H1 (cell line): ENCODE results near the gene PRSS53. TPM values are rescaled to one million over a fixed set of nuclear protein-coding genes. Genes with fewer than 3 reads are reported as not detected.

Experiments used
- CTCF ChIA-PET: fragments of 300-600 bp; sonication (Branson Sonifier 250); formaldehyde crosslinking; loops from one replicate; lab custom pipeline; 2021; ENCODE audit not compliant: partially characterized antibody; lab: Charles Lee
- POLR2A ChIA-PET: fragments of 300-600 bp; sonication (Branson Sonifier 250); formaldehyde crosslinking; loops from one replicate; lab custom pipeline; 2021; ENCODE audit warnings: inconsistent platforms; ENCODE audit not compliant: partially characterized antibody; lab: Charles Lee
- DNase-seq, 2 experiments: peaks; one replicate each; pipeline versions ENCODE4 v3.0.0 to v3.0.0-alpha.2; 2010 to 2022; ENCODE audit warnings: low spot score in 2 of 2, low read depth in 1 of 2, mixed read lengths in 1 of 2
- FAIRE-seq: peaks from 2 replicates; lab custom pipeline; 2011; peaks lifted over from hg19 to GRCh38; lab: Jason Lieb, UNC
- H2AFZ ChIP-seq: 2 replicates; pipeline ENCODE4 v1.8.1; 2012; ENCODE audit warnings: low read length, inconsistent platforms
- H2AK5ac ChIP-seq: 2 replicates; pipeline ENCODE4 v1.6.1; 2013; ENCODE audit warnings: low read depth, low read length
- H2BK120ac ChIP-seq: replicated peaks from 2 replicates; pipeline ENCODE3; 2013; ENCODE audit warnings: low read depth, low read length, inconsistent platforms
- H2BK12ac ChIP-seq: 2 replicates; pipeline ENCODE4 v1.6.1; 2013; ENCODE audit warnings: low read depth, low read length
- H2BK15ac ChIP-seq: 2 replicates; pipeline ENCODE4 v1.6.1; 2013; ENCODE audit warnings: low read length
- H2BK20ac ChIP-seq: 2 replicates; pipeline ENCODE4 v1.6.1; 2013; ENCODE audit warnings: low read length
- H2BK5ac ChIP-seq: 2 replicates; pipeline ENCODE4 v1.6.1; 2013; ENCODE audit warnings: low read depth, low read length
- H3K14ac ChIP-seq: 2 replicates; pipeline ENCODE4 v1.6.1; 2013; ENCODE audit warnings: inconsistent platforms; ENCODE audit not compliant: insufficient read length
- H3K18ac ChIP-seq: 2 replicates; pipeline ENCODE4 v1.6.1; 2013; ENCODE audit warnings: low read length; ENCODE audit errors: extremely low read depth
- H3K23ac ChIP-seq: 2 replicates; pipeline ENCODE4 v1.6.1; 2013; ENCODE audit warnings: inconsistent platforms; ENCODE audit not compliant: insufficient read length
- H3K23me2 ChIP-seq: 2 replicates; pipeline ENCODE4 v1.6.1; 2013; ENCODE audit warnings: low read depth, low read length
- H3K27ac ChIP-seq: 2 replicates; pipeline ENCODE4 v1.6.1; 2011; ENCODE audit warnings: low read depth, low read length, inconsistent platforms
- H3K27me3 ChIP-seq, 4 experiments: replicated peaks in 1 of 4; 1 replicate in 1 of 4; 2 replicates in 3 of 4; pipeline versions ENCODE4 v1.6.1 to v1.8.1; 2011 to 2013; ENCODE audit warnings: low read length in 3 of 4, mild to moderate bottlenecking in 3 of 4, inconsistent platforms in 2 of 4, mixed read lengths in 2 of 4, moderate library complexity in 1 of 4; ENCODE audit not compliant: control insufficient read depth in 3 of 4, insufficient read depth in 3 of 4; ENCODE audit errors: extremely low read depth in 1 of 4
- H3K36me3 ChIP-seq, 4 experiments: 2 replicates each; pipeline versions ENCODE4 v1.6.1 to v1.8.1; 2011 to 2013; ENCODE audit warnings: mild to moderate bottlenecking in 4 of 4, low read length in 3 of 4, moderate library complexity in 2 of 4, control low read depth in 1 of 4, inconsistent platforms in 1 of 4; ENCODE audit not compliant: insufficient read depth in 4 of 4, control insufficient read depth in 2 of 4
- H3K4ac ChIP-seq: replicated peaks from 2 replicates; pipeline ENCODE3; 2013; ENCODE audit warnings: low read length, low read depth, mixed read lengths, inconsistent platforms; ENCODE audit not compliant: insufficient read length
- H3K4me1 ChIP-seq, 4 experiments: replicated peaks in 1 of 4; 1 replicate in 1 of 4; 2 replicates in 3 of 4; pipeline versions ENCODE4 v1.6.1 to v1.8.1; 2011 to 2013; ENCODE audit warnings: low read length in 3 of 4, inconsistent platforms in 2 of 4, mixed read lengths in 1 of 4; ENCODE audit not compliant: insufficient read depth in 4 of 4, control insufficient read depth in 3 of 4
- H3K4me2 ChIP-seq, 2 experiments: 2 replicates each; pipeline versions ENCODE4 v1.6.1 to v1.8.1; 2011 to 2013; ENCODE audit warnings: low read depth in 2 of 2, low read length in 2 of 2, control low read depth in 1 of 2, inconsistent platforms in 1 of 2, mild to moderate bottlenecking in 1 of 2; ENCODE audit not compliant: insufficient read depth in 1 of 2
- H3K4me3 ChIP-seq, 4 experiments: fragments of 200-600, 300-600 bp in 1 of 4; sonication (generic), shearing (Covaris generic), sonication (Bioruptor Twin) in 1 of 4; 2 replicates each; pipeline versions ENCODE4 v1.5.1 to v1.8.1; 2011 to 2016; ENCODE audit warnings: low read length in 4 of 4, low read depth in 3 of 4, control low read depth in 2 of 4, inconsistent platforms in 2 of 4, mild to moderate bottlenecking in 2 of 4, mixed read lengths in 1 of 4, moderate library complexity in 1 of 4; ENCODE audit not compliant: insufficient read depth in 2 of 4; ENCODE audit errors: extremely low read depth in 1 of 4
- H3K56ac ChIP-seq: replicated peaks from 2 replicates; pipeline ENCODE3; 2013; ENCODE audit warnings: low read depth, mild to moderate bottlenecking, mixed read lengths, low read length, inconsistent platforms; ENCODE audit not compliant: insufficient read length
- H3K79me1 ChIP-seq: 2 replicates; pipeline ENCODE4 v1.6.1; 2013; ENCODE audit warnings: low read depth, low read length, control low read depth
- H3K79me2 ChIP-seq, 2 experiments: 2 replicates each; pipeline versions ENCODE4 v1.6.1 to v1.8.1; 2012 to 2013; ENCODE audit warnings: low read length in 2 of 2, mild to moderate bottlenecking in 2 of 2, inconsistent platforms in 1 of 2; ENCODE audit not compliant: insufficient read depth in 2 of 2, control insufficient read depth in 1 of 2
- H3K9ac ChIP-seq, 4 experiments: replicated peaks in 1 of 4; 1 replicate in 1 of 4; 2 replicates in 3 of 4; pipeline versions ENCODE4 v1.6.1 to v1.8.1; 2011 to 2013; ENCODE audit warnings: low read depth in 3 of 4, low read length in 3 of 4, control low read depth in 2 of 4, mild to moderate bottlenecking in 2 of 4, moderate library complexity in 2 of 4, inconsistent platforms in 1 of 4; ENCODE audit errors: extremely low read depth in 1 of 4
- H3K9me3 ChIP-seq, 2 experiments: 2 replicates each; pipeline versions ENCODE4 v1.6.1 to v1.8.1; 2012 to 2013; ENCODE audit warnings: mild to moderate bottlenecking in 2 of 2, moderate library complexity in 2 of 2, control low read depth in 1 of 2, inconsistent platforms in 1 of 2, low read depth in 1 of 2, low read length in 1 of 2, mixed read lengths in 1 of 2; ENCODE audit not compliant: insufficient read depth in 2 of 2
- H4K20me1 ChIP-seq, 2 experiments: replicated peaks in 1 of 2; 2 replicates each; pipeline versions ENCODE3 to v1.8.1; 2011 to 2013; ENCODE audit warnings: inconsistent platforms in 2 of 2, low read length in 2 of 2, mild to moderate bottlenecking in 1 of 2; ENCODE audit not compliant: insufficient read depth in 2 of 2, control insufficient read depth in 1 of 2
- H4K5ac ChIP-seq: 2 replicates; pipeline ENCODE4 v1.6.1; 2013; ENCODE audit warnings: low read length, low read depth, mixed read lengths, inconsistent platforms; ENCODE audit not compliant: insufficient read length
- H4K8ac ChIP-seq: 2 replicates; pipeline ENCODE4 v1.8.0; 2013; ENCODE audit warnings: mild to moderate bottlenecking, moderate library complexity, low read length, inconsistent platforms; ENCODE audit not compliant: insufficient read depth; ENCODE audit errors: extremely low read depth
- H4K91ac ChIP-seq: replicated peaks from 2 replicates; pipeline ENCODE3; 2013; ENCODE audit warnings: low read length, mixed read lengths, inconsistent platforms; ENCODE audit not compliant: insufficient read length
- GABPA ChIP-seq: IDR thresholded peaks from 2 replicates; pipeline ENCODE4 v1.6.1; 2011; ENCODE audit warnings: mild to moderate bottlenecking, low read length, moderate library complexity, borderline replicate concordance; ENCODE audit not compliant: insufficient read depth
- SIRT6 ChIP-seq: IDR thresholded peaks from one replicate; pipeline ENCODE4 v1.7.1; 2012; ENCODE audit warnings: low read length, inconsistent platforms
- WGBS, 2 experiments: shearing (Covaris generic) in 1 of 2; methylation state at CpG; one replicate each; pipeline versions ENCODE4 v1.1.6 to v1.1.7; 2013 to 2015; ENCODE audit warnings: low lambda C conversion rate in 2 of 2, mixed read lengths in 2 of 2, inconsistent platforms in 1 of 2, low coverage in 1 of 2, missing lambda C conversion rate in 1 of 2; ENCODE audit not compliant: insufficient replicate concordance in 2 of 2, insufficient coverage in 1 of 2, insufficient read length in 1 of 2; ENCODE audit errors: extremely low coverage in 1 of 2, missing lambda C conversion rate in 1 of 2; 5-methylcytosine and 5-hydroxymethylcytosine counted together
- long read RNA-seq, 2 experiments: library from RNA in 1 of 2; library from capped mRNA in 1 of 2; stranded (forward); transcript quantifications; one replicate each; pipeline ENCODE4 v2.0.0, GENCODE V29; 2021; ENCODE audit warnings: inconsistent platforms in 1 of 2
- polyA minus RNA-seq, 3 experiments: library from RNA; depleted of rRNA, polyadenylated mRNA; stranded (reverse); fragments of >200 nt; gene quantifications; 1 replicate in 2 of 3; 2 replicates in 1 of 3; pipeline ENCODE4 v1.2.3, GENCODE V29; 2011
- polyA plus RNA-seq, 7 experiments: library from polyadenylated mRNA; depleted of rRNA in 3 of 7; stranded (reverse) in 5 of 7; unstranded in 2 of 7; fragments of >200 nt in 5 of 7; fragments of 200-250 nt in 2 of 7; gene quantifications; 1 replicate in 5 of 7; 2 replicates in 1 of 7; 4 replicates in 1 of 7; pipeline versions ENCODE4 v1.2.1 to v1.2.3, GENCODE V29; 2011 to 2013; ENCODE audit warnings: missing spikeins in 2 of 7, mixed read lengths in 2 of 7
- total RNA-seq: library from RNA; stranded (reverse); fragmentation: NEBNext Ultra II Directional; extraction: Animal tissue kit (Norgen Biotek cat#: 25700); gene quantifications from 2 replicates; pipeline ENCODE4 v1.2.1, GENCODE V29; 2021

Gene PRSS53
- total RNA-seq (1.7 and 2.5 TPM in 2 replicates), polyA plus RNA-seq (2011; rRNA removed) (2.6 and 3.6 TPM in 2 replicates), polyA minus RNA-seq (2011; rRNA and poly(A)+ RNA removed) (1.0 and 1.2 TPM in 2 replicates)
- polyA plus RNA-seq (2011; cell fraction: cytosol; rRNA removed): 2.3 TPM
- polyA plus RNA-seq (2011; cell fraction: nucleus; rRNA removed): 21.6 TPM
- 1.7 to 2.4 TPM (median 2.1 TPM) in 4 replicates for polyA plus RNA-seq (2012, experiment 1 of 2)
- 1.7 TPM for polyA plus RNA-seq (2012, experiment 2 of 2)
- 1.9 TPM for polyA plus RNA-seq (2013, experiment 1 of 2)
- 1.6 TPM for polyA plus RNA-seq (2013, experiment 2 of 2)
- polyA minus RNA-seq (2011; cell fraction: cytosol; rRNA and poly(A)+ RNA removed): 0.59 TPM
- 6.7 TPM for polyA minus RNA-seq (2011; cell fraction: nucleus; rRNA and poly(A)+ RNA removed)
- long read RNA-seq, experiment 1: 0 reads
- long read RNA-seq, experiment 2: 0 reads

GRCh38 chr16:31088459-31089183 lies at the start of gene PRSS53:
Gene PRSS53 (minus strand): TSS chr16:31088943. CDS start chr16:31088809, 134 bp downstream.
- no peak within 1 kb of the TSS for H2BK5ac ChIP-seq
- peaks cover 0 to 15% (median 4%) of the 10 kb centered on the region in 4 experiments; a peak in 5 of 8 replicates for H3K36me3 ChIP-seq
- POLR2A ChIA-PET: interaction anchor here (0.8 to 1.5 kb wide), 5 partner anchors 19 to 626 kb away, joined by 3 to 5 read pairs (median 3); partner anchors contain the start of gene PRSS8
- H2BK12ac ChIP-seq: no peak within 1 kb of the TSS
- H3K23ac ChIP-seq: no peak within 1 kb of the TSS
- H2BK20ac ChIP-seq: no peak within 1 kb of the TSS
- no peak within 1 kb of the TSS for H3K4me3 ChIP-seq
- no peak within 1 kb of the TSS for H2AFZ ChIP-seq
- peaks cover 0 to 9% (median 3%) of the 10 kb centered on the region in 4 experiments; a peak in 4 of 7 replicates for H3K4me1 ChIP-seq
- H3K23me2 ChIP-seq: peaks cover 3% of the 10 kb centered on the region; the same call in 1 of the 2 replicates
- 87% methylated on average over 15 of the region's 15 CpGs; no CpG with 5 or more reads in 1 of the 2 experiments for WGBS, 2 experiments
- H4K91ac ChIP-seq: no peak within 1 kb of the TSS
- no peak for DNase-seq
- no peaks in the 10 kb centered on the region for H3K9me3 ChIP-seq
- peaks cover 8 to 28% of the 10 kb centered on the region in 2 experiments for H4K20me1 ChIP-seq
- no peak within 1 kb of the TSS for H3K4ac ChIP-seq
- no peaks in the 10 kb centered on the region for H3K27me3 ChIP-seq
- no peak within 1 kb of the TSS for H3K27ac ChIP-seq
- no peak within 1 kb of the TSS for H4K5ac ChIP-seq
- H3K56ac ChIP-seq: no peak within 1 kb of the TSS
- H3K9ac ChIP-seq: no peak within 1 kb of the TSS
- H2BK120ac ChIP-seq: no peak within 1 kb of the TSS
- H3K4me2 ChIP-seq: no peak within 1 kb of the TSS
- no peak within 1 kb of the TSS for H3K18ac ChIP-seq
- no peak within 1 kb of the TSS for H2AK5ac ChIP-seq
- no peak within 1 kb of the TSS for H2BK15ac ChIP-seq
- no peak within 1 kb of the TSS for H4K8ac ChIP-seq
- no peak for FAIRE-seq
- H3K79me1 ChIP-seq: peaks cover 12% of the 10 kb centered on the region
- no peak within 1 kb of the TSS for H3K14ac ChIP-seq
- peaks cover 0 to 7% of the 10 kb centered on the region in 2 experiments; a peak in 1 of 4 replicates for H3K79me2 ChIP-seq
- CTCF ChIA-PET: interaction anchor here (1.1 to 3.0 kb wide), 3 partner anchors 9 to 55 kb away, joined by 4 to 14 read pairs (median 6); no protein-coding TSS in a partner anchor
- TF ChIP-seq GABPA: no peak
- TF ChIP-seq SIRT6: no peak
